ENCODE data around the gene C9orf85. TPM values are rescaled to one million over a fixed set of nuclear protein-coding genes. Genes with fewer than 3 reads are reported as not detected.

C9orf85 gene
- total RNA-seq, 1 experiment from 2014 or later = 9.8 TPM

- Mint-ChIP-seq H3K4me1 (ENCODE audit: low read depth, unreplicated experiment) (no peaks in the 10 kb centered on the region), H3K27me3 (ENCODE audit: unreplicated experiment) (no peaks in the 10 kb centered on the region), H3K27ac (ENCODE audit: unreplicated experiment) (no peak overlapping the region), H3K36me3 (ENCODE audit: insufficient read depth, unreplicated experiment) (no peaks in the 10 kb centered on the region), H3K4me3 (ENCODE audit: low read depth, unreplicated experiment) (no peak overlapping the region), H3K9me3 (ENCODE audit: low read depth, unreplicated experiment) (no peaks in the 10 kb centered on the region)
- CTCF ChIA-PET = interaction anchor here (0.6 kb wide), 2 partner anchors 27 to 83 kb away, joined by 4 to 5 read pairs; no protein-coding TSS in a partner anchor
- BruUV-seq (replicated peaks) = no TSS peak
- no peak for TF ChIP-seq CTCF (IDR thresholded peaks at IDR 0.05; ENCODE audit: unreplicated experiment)
- intact Hi-C loops (cut with micrococcal nuclease; ENCODE audit: unreplicated experiment) = no loop called here
- no peak for DNase-seq
Measured at GRCh38 chr9:71921190-71921814, 9.9 kb downstream of the C9orf85 start.

GRCh38 chr9:71924576-71924975, 13.1 kb downstream of the C9orf85 start:
- H3K4me3 Mint-ChIP-seq (ENCODE audit: low read depth, unreplicated experiment) = no peak overlapping the region
- TF ChIP-seq CTCF (IDR thresholded peaks at IDR 0.05; ENCODE audit: unreplicated experiment) = no peak
- no peaks in the 10 kb centered on the region for H3K9me3 Mint-ChIP-seq (ENCODE audit: low read depth, unreplicated experiment)
- no peaks in the 10 kb centered on the region for H3K36me3 Mint-ChIP-seq (ENCODE audit: insufficient read depth, unreplicated experiment)
- no peak for DNase-seq
- H3K27ac Mint-ChIP-seq (ENCODE audit: unreplicated experiment) = no peak overlapping the region
- intact Hi-C loops (cut with micrococcal nuclease; ENCODE audit: unreplicated experiment) = no loop called here
- CTCF ChIA-PET = interaction anchor here (0.7 kb wide), 1 partner anchor 12 kb away, joined by 3 read pairs; no protein-coding TSS in a partner anchor
- no TSS peak for BruUV-seq (replicated peaks)
- H3K4me1 Mint-ChIP-seq (ENCODE audit: low read depth, unreplicated experiment) = peaks cover 13% of the 10 kb centered on the region
- no peaks in the 10 kb centered on the region for H3K27me3 Mint-ChIP-seq (ENCODE audit: unreplicated experiment)

- Mint-ChIP-seq H3K36me3 (ENCODE audit: insufficient read depth, unreplicated experiment) (no peaks in the 10 kb centered on the region), H3K27me3 (ENCODE audit: unreplicated experiment) (no peaks in the 10 kb centered on the region), H3K27ac (ENCODE audit: unreplicated experiment) (no peak overlapping the region), H3K9me3 (ENCODE audit: low read depth, unreplicated experiment) (no peaks in the 10 kb centered on the region), H3K4me3 (ENCODE audit: low read depth, unreplicated experiment) (no peak overlapping the region), H3K4me1 (ENCODE audit: low read depth, unreplicated experiment) (peaks cover 14% of the 10 kb centered on the region)
- no TSS peak for BruUV-seq (replicated peaks)
- intact Hi-C loops (cut with micrococcal nuclease; ENCODE audit: unreplicated experiment) = no loop called here
- CTCF ChIA-PET = interaction anchor here (1.3 to 1.4 kb wide), 3 partner anchors 9 to 19 kb away, joined by 3 read pairs; no protein-coding TSS in a partner anchor
- no peak for TF ChIP-seq CTCF (IDR thresholded peaks at IDR 0.05; ENCODE audit: unreplicated experiment)
- no peak for DNase-seq
Measured at GRCh38 chr9:71925834-71926233, 14.4 kb downstream of the C9orf85 start.

- no peaks in the 10 kb centered on the region for H3K27me3 Mint-ChIP-seq (ENCODE audit: unreplicated experiment)
- no TSS peak for BruUV-seq (replicated peaks)
- DNase-seq = no peak
- intact Hi-C loops (cut with micrococcal nuclease; ENCODE audit: unreplicated experiment) = no loop called here
- no peak overlapping the region for H3K27ac Mint-ChIP-seq (ENCODE audit: unreplicated experiment)
- CTCF ChIA-PET = no interaction called here
- peaks cover 14% of the 10 kb centered on the region for H3K4me1 Mint-ChIP-seq (ENCODE audit: low read depth, unreplicated experiment)
- H3K36me3 Mint-ChIP-seq (ENCODE audit: insufficient read depth, unreplicated experiment) = no peaks in the 10 kb centered on the region
- H3K9me3 Mint-ChIP-seq (ENCODE audit: low read depth, unreplicated experiment) = no peaks in the 10 kb centered on the region
- H3K4me3 Mint-ChIP-seq (ENCODE audit: low read depth, unreplicated experiment) = no peak overlapping the region
- TF ChIP-seq CTCF (IDR thresholded peaks at IDR 0.05; ENCODE audit: unreplicated experiment) = no peak
Measured at GRCh38 chr9:71928376-71928775, 16.9 kb downstream of the C9orf85 start.

Data from Calu3 (cell line).